GM12864 (cell line): Measurements from ENCODE around the gene ARHGAP45.

Experiments
- DNase-seq: peaks from one replicate; pipeline ENCODE4 v3.0.0-alpha.2; 2011; ENCODE audit warnings: low read depth
- H3K4me3 ChIP-seq: 2 replicates; pipeline ENCODE4 v1.5.1; 2011; ENCODE audit warnings: mild to moderate bottlenecking, low read depth, low read length, control low read depth
- TF ChIP-seq, protein P1 (sequence below): IDR thresholded peaks from 2 replicates; pipeline ENCODE4 v1.5.1; 2011; ENCODE audit warnings: low read depth, mild to moderate bottlenecking, moderate library complexity, low read length, control low read depth, inconsistent platforms; ENCODE audit errors: missing control alignments

Gene ARHGAP45

GRCh38 chr19:1047696-1048147 lies 19.2 kb upstream of the ARHGAP45 start:
- H3K4me3 ChIP-seq: no peak overlapping the region
- TF ChIP-seq, protein P1, sequence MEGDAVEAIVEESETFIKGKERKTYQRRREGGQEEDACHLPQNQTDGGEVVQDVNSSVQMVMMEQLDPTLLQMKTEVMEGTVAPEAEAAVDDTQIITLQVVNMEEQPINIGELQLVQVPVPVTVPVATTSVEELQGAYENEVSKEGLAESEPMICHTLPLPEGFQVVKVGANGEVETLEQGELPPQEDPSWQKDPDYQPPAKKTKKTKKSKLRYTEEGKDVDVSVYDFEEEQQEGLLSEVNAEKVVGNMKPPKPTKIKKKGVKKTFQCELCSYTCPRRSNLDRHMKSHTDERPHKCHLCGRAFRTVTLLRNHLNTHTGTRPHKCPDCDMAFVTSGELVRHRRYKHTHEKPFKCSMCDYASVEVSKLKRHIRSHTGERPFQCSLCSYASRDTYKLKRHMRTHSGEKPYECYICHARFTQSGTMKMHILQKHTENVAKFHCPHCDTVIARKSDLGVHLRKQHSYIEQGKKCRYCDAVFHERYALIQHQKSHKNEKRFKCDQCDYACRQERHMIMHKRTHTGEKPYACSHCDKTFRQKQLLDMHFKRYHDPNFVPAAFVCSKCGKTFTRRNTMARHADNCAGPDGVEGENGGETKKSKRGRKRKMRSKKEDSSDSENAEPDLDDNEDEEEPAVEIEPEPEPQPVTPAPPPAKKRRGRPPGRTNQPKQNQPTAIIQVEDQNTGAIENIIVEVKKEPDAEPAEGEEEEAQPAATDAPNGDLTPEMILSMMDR: no peak
- DNase-seq: no peak

DNA sequence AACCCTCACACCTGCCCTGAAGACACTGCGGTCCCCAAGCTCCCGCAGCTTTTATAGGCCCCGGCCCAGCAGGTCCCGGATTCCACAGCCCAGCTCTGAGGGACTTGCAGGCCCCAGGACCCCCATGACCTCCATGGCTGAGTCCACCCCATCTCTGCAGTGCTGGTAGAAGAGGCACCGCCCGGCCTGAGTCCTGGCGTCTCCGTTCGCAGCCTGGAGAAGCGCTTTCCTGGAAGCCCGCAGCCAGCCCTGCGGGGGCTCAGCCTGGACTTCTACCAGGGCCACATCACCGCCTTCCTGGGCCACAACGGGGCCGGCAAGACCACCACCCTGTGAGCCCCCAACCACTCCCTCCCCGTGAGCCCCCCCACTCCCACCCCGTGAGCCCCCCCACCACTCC lies 17.9 kb upstream of the ARHGAP45 start:
- TF ChIP-seq, protein P1: no peak
- H3K4me3 ChIP-seq: no peak overlapping the region
- no peak for DNase-seq

- no peak overlapping the region for H3K4me3 ChIP-seq
- no peak for DNase-seq
- TF ChIP-seq, protein P1: no peak
Measured at GRCh38 chr19:1049800-1050199, 17.2 kb upstream of the ARHGAP45 start.

GRCh38 chr19:1050989-1051788 lies 15.8 kb upstream of the ARHGAP45 start:
- TF ChIP-seq, protein P1: no peak
- H3K4me3 ChIP-seq: no peak overlapping the region
- no peak for DNase-seq

DNA sequence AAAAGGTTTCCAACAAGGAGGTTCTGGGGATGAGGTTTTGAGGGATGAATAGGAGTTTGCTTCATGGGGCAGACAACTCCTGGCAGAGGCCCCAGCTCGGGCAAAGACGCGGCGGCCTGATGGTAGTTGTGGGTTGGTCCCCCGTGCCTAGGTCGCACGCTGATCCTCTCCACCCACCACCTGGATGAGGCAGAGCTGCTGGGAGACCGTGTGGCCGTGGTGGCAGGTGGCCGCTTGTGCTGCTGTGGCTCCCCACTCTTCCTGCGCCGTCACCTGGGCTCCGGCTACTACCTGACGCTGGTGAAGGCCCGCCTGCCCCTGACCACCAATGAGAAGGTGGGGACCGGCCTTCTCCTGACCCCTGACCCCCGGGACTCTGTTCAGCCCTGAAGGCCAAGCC lies 15.2 kb upstream of the ARHGAP45 start:
- no peak for DNase-seq
- TF ChIP-seq, protein P1: no peak

GRCh38 chr19:1052349-1052975 lies 14.5 kb upstream of the ARHGAP45 start:
- no peak overlapping the region for H3K4me3 ChIP-seq
- DNase-seq: no peak
- TF ChIP-seq, protein P1: no peak

More for the DNA sequence above, 15.2 kb upstream of the ARHGAP45 start:
- H3K4me3 ChIP-seq: no peak overlapping the region
